GM08714 (cell line): ENCODE data around the gene CLDN11.

Source experiments
- H3K4me3 ChIP-seq: fragments of 200-500 bp; sonication (Bioruptor generic); 2 replicates; pipeline ENCODE4 v1.5.1; 2014; ENCODE audit warnings: mild to moderate bottlenecking, low read length, inconsistent platforms
- ZNF274 ChIP-seq: IDR thresholded peaks from 2 replicates; pipeline ENCODE4 v1.6.1; 2012; ENCODE audit warnings: mild to moderate bottlenecking, low read depth, low read length

The CLDN11 gene

DNA sequence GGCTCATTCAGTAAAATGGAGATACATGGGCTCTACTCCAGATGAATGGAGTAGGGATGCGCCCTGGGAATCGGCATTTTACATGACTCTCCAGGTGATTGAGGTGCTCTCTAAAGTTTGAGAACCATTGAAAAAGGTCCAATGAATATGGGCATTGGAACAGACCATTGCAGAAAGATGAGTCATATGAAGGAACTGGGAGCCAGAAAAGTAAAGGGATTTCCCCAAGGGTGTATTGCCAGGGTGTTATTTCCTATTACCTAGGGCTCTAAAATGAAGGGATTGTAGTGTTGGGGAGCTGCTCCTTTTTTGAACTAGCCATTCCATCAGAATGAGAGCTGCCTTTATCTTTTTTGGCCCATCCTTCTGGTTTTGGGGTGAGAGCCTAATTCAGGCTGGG lies 21.7 kb downstream of the CLDN11 start:
- H3K4me3 ChIP-seq: no peak overlapping the region
- TF ChIP-seq ZNF274: no peak

DNA sequence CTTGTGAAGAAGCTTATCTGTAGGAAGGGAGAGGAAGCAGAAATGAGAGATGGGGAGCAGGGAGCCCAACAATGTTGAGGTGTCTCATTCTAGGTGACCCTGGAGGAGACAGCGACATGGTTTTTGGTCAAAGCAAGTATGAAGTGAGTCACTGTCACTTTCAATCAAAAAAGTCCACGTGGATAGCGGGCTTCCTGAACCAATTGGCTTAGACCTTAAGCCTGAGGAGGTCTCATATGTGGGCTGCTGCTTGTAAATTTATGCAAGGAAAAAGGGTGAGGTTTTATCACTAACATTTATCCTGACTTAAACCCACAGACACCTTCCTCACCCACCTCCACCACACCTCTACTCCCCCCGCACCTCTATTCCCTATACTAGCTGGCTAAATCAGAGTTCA lies 22.7 kb downstream of the CLDN11 start:
- TF ChIP-seq ZNF274: no peak
- no peak overlapping the region for H3K4me3 ChIP-seq

DNA sequence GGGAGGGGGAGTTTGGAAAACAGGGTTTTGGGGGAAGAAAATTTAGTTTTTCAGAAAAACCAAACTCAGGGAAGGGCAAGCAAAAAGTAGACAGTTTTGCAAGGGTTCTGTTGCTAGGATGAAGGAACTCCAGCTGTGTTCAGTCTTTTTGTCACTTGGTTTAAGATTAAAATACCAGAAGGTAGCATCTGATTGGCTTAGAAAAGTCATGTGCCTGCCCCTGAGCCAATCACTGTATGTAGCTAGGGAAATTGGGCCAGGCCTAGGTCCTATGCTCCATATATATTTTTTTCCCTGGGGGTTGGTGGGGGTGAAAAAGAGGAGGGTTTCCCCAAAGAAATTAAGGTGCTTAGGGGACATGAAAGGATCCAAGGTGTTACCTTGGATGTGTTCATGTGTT lies 24.3 kb downstream of the CLDN11 start:
- H3K4me3 ChIP-seq: no peak overlapping the region
- TF ChIP-seq ZNF274: no peak

DNA sequence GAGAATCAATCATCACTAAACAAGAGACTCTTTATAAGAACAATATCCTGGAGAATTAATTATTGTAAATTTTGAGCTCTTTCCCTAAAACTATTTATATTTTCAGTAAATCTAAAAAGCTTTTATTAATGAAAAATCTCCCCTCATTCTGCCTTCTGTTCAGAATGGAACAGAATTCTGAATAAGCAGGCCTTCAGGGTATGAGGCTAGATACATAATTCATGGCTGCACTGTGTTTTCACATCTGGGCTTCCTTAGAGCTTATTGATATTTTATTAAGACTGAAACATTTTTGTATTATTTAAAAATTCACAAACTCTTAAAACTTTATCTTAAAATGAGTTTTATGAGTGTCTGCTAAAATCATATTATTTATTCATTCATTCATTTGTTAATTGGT lies 24.8 kb downstream of the CLDN11 start:
- TF ChIP-seq ZNF274: no peak

DNA sequence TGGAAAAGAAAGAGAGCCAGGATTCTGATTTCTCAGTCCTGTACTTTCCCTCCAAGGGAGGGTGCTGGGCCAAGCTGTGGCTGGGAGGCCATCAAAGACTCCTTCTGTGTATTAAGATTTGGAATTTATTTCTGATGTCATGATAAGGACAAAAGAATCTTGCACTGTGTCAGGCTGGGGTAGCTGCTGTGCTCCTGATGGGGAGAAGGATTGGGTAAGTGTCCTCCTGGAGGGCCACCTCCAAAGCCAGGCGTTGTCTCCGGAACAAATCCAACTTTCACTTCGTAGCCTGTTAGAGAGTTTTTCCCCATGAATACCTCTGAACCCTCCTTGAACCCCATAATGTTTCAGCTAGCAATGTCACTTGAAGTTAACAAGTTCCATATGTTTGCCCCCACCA lies 29.9 kb downstream of the CLDN11 start:
- H3K4me3 ChIP-seq: no peak overlapping the region
- no peak for TF ChIP-seq ZNF274

More for the DNA sequence above, 24.8 kb downstream of the CLDN11 start:
- no peak overlapping the region for H3K4me3 ChIP-seq

DNA sequence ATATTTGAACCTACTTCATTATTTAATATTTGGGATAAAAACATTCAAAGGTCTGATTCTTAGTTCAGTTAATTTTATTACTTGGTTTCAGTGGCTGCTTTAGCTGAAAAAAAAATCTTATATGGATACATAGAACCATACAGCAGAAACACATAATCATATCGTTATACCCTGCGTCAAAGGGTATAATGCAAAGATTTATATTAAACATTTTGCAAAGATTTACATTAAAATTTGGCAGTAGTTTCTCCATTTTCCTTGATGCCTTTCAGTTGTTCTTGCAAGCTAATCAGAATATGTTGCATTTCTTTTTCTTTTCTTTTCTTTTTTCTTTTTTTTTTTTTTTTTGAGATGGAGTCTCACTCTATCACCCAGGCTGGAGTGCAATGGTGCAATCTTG lies 31.4 kb downstream of the CLDN11 start:
- no peak for TF ChIP-seq ZNF274
- H3K4me3 ChIP-seq: no peak overlapping the region

DNA sequence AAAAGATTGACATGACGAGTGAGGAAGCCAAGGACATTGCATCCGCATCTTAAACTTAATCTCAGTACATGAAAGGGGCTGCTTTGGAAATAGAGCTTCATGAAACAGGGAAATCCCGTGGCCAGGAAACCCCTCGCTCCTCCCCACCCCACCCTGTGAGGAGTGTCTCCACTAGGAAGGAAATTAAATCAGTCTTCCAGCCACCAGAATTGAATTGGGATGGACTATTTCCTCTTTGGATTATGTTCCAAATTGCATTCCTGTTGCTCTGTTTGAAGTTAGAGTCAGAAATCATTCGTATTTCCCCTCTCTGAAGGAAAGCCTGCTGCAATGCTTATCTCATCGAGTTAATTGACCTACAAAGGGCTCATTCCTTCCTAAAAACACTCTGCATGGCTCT lies 35.8 kb downstream of the CLDN11 start:
- no peak for TF ChIP-seq ZNF274
- no peak overlapping the region for H3K4me3 ChIP-seq

DNA sequence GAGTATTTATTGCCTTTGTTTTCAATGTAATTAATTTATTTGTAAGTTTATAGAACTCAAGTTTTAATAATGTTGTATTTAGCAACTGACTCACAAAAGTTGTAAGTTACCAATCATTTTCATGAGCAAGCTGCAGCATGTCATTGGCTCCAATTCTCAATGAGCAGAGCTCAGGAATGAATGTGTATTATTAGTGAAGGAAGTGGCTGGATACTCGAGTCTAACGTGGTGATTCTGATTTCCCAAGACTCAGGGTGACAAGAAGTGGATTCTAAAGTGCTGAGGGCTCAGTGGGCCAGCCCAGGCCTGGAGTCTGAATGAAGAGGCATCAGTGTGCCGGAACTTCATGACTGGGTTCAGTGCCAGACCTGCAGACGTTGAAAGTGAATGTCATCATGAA lies 39.6 kb downstream of the CLDN11 start:
- TF ChIP-seq ZNF274: no peak
- H3K4me3 ChIP-seq: no peak overlapping the region

DNA sequence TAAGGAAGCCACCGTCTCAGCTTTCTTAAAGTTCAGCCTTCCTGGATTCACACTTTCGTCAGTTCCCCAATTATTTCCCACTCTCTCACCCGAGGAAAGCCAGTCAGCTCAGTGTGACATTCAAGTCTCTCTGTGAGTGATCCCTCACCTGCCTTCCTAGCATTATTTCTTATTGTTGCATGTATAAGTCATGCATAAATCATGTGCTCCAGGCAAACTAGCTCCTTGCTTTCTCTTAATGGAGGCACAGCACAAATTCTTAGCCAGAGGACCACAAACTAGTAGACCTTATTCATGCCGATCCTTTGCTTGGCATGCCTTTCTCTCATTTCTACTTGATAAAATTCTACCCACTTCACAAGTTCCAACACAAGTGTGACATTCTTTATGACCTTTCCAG lies 44.3 kb downstream of the CLDN11 start:
- no peak for TF ChIP-seq ZNF274
- H3K4me3 ChIP-seq: no peak overlapping the region

DNA sequence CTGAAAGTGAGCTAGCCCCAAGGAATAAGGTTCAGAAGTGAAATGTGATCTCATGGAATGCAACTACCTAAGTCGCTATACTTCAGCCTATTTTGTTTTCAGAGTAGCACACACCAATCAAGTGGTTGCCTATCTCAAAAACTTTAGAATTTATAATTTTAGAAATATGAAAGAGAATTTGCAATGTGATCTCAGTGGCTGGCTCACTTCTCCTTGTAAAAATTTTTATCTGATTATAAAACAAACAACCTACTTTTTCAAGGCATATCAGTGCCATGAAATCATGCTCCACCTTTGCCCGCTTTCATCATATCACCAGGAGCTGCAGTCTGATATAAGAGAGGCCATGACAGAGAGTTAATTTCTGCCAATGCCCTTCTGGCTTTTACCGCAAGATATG lies 47.3 kb downstream of the CLDN11 start:
- no peak for TF ChIP-seq ZNF274
- H3K4me3 ChIP-seq: no peak overlapping the region

DNA sequence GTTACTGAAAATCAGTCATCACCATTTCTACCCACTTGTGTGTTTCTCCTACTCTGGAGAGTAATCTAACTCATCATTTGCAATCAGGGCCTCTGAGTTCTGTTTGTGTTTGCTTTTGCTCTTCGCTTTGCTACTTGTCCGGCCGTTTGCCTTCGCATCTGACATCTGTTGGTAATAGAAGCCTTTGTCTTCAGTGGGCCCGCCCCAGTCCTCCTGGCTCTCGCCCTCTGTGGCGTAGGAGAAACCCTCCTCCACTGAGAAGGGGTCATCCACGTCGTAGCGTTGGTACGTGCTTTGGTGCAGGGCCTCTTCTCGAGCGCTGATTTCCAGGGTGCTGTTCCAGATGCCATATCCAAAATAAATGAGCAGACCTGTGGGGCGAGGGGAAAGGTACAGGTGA lies 48.3 kb downstream of the CLDN11 start:
- no peak overlapping the region for H3K4me3 ChIP-seq
- no peak for TF ChIP-seq ZNF274

DNA sequence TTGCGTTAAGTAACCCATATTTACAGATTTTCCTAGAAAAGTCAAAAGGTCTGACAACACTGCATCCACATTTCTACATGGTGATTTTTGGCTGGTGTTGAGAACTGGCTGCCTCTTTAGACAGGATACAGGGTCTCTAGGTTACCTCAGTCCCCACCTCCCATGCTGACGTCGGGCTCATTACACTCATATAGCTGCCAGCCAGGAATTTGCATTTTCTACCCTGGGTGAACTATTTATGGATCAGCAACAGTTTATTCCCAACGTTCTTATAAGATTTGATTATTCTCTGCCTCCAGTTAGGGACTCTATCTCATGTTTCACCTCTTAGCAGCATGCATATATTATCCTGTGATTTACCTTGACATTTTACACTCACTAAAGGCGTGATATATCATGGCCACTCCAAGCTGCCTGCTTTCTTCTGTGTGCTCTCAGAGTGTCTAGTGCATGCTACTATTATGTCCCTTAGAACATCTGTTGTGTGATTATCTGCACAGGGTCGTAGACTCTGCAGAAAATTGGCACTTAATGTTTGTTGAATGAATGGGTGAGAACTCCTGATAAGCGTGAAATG lies 49.0 kb downstream of the CLDN11 start:
- TF ChIP-seq ZNF274: no peak
- no peak overlapping the region for H3K4me3 ChIP-seq

DNA sequence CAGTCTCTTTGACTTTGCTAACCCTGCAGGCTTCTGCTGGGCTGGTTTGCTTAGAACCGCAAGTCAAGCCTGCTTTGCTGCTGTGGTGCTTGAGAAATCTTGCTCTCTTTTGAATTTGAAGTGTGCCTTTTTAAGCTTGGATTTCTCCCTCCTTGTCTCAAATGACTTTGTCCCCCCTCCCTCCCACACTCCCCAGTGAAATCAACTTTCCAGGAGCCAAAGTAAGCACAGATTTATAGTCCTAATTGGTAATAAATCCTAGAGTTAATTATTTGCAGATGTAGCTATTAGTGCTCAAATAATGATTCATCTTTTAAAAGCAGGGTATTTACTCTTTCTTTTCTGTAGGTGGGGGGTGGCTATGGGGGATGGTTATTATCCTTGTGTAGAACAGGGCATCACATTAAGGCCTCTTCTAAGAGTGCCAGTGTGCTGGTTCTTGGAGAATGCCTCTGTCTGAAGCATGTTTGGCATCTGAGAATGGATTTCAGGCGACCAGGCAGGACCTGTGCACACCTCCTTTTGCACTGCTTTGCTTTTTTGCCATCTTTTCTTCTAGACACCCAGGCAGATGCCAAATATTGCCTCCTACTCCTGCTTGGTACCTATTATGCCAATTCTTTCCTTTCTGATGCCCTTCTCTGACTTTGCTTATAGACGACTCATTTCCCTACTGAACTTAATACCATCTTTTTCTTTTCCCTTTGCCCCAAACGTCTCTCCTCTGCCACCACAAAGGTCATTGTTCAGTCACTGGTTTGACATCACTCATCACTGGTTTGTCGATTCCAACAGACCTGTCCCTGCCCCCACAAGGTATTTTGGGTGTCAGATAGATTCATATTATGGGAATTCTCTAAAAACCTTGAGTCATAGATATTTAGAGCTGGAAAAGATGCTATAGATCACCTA lies 50.7 kb downstream of the CLDN11 start:
- no peak for TF ChIP-seq ZNF274
- no peak overlapping the region for H3K4me3 ChIP-seq

DNA sequence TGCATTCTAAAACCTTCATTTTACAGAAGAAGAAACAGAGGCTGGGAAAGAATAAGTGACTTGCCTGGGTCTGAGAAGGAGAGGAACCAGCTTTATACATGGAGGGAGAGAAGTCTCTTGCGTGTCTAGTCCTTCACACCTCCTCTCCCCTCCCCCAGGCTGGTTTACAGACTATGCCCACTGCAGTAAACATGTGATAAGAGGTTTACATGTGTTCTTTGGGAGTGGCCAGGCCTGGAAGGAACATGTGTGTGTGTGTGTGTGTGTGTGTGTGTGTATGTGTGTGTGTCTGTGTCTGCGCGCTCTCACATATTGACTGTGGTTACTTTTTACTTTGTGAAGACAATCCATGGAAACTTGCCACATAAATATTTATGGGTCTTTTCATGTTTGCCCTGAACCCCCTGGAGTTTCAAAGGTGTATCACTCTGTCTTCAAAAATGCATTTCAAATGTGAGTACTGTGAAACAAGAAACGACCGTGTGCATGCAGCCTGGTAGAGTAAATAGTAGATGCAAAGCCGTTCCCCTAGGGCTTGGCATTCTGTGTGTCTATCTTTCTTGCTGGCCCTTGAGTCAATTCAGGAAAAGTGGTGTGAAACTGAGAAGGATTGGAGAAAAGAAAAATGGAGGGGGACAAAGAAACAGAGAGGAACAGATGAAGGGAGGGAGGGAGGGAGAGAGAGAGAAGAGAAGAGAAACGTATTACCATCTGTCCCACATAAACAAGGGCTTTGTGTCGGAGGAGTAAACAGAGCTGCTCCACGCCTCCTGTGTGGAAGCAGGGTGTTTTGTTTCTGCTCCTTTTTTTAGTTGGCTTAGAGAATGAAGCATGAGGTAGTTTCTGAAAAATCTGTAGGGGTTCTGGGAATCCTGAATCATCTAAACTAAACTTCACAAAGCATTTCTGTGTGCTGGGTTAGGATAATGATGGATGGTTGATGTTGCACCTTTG lies 51.7 kb downstream of the CLDN11 start:
- no peak overlapping the region for H3K4me3 ChIP-seq
- TF ChIP-seq ZNF274: no peak
